NCI-H1105 (cell line): ENCODE results near the gene RGS9.

Experiments
- DNase-seq: peaks from one replicate; lab custom pipeline; 2025; lab: John Stamatoyannopoulos, UW

RGS9 gene

DNA sequence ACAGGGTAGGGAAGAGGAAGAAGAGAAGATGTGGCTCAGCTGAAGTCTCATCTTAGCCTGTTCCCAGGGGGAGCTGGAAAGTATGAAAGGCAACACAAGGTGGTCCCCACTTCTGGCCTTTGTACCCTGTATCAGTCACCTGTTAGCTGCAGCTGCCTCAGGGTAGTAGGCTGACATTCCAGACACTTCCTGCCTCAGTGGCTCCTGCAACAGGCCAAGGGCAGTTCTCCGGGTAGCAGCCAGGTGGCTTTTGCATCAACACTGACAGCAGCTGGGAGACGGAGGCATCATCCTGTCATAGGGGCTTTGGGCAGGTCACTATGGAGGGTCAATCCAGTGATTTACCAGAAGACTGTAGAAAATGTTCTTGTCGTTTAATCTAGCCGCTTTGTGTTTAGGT is 124.0 kb downstream of the RGS9 start:
- no peak for DNase-seq

DNA sequence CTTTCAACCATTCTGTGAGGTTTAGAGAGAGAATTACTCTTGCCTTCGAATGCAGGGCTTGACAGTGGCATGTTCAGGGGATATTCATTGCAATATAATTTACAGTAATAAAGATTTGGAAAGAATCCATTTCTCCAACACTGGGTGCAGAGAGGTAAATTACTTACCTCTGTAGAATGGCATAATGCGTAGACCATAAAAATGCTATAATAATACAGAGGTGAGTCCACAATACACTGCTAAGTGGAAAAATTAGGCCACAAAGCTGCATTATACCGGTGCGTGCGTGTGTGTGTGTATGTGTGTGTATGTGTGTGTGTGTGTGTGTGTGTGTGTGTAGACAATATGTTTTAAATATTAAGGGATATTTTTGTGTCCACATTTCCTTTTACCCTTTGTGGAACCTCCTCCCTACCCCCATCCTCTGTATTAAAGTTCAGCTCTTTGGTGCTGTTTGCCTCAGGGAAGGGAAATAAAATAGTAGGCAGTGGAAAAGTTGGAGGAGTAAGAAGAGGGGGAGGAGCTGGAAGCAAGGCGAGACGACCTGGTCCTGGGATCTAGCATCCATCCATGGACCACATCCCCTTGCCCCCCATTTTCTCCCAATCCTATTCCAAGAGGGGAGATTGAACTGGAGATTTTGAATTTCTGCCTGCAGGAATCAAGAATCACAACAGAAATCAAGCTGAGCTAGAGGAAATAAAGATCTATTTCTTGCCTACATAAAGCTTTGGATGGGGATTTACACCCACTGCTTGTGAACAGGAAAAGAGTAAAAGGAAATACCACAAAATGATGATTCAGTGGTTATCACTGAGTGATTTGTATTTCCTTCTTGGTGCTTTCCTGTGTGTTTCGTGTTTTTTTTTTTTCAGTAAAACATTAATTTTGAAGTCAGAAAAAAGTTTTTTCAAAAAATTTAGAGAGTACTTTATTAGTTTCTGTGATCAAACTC is 124.8 kb downstream of the RGS9 start:
- DNase-seq: no peak

DNA sequence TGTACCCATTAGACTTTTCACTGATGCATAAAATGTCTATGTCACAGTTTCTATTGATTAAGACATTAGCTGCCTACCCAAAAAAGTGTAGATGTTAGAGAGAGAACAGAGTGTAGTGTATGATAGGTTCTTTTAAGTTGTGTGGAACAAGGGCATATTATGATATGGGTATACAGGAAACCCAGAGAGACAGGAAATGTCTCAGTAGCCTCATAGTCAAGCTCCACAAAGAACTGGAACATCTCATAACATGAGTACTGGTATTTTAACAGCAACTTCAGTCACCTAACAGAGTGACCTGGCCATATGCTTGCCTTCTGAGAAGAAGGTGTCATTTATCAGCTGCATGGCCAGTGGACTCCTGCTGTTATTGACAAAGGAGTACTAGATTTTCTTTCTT is 128.1 kb downstream of the RGS9 start:
- DNase-seq: no peak

DNA sequence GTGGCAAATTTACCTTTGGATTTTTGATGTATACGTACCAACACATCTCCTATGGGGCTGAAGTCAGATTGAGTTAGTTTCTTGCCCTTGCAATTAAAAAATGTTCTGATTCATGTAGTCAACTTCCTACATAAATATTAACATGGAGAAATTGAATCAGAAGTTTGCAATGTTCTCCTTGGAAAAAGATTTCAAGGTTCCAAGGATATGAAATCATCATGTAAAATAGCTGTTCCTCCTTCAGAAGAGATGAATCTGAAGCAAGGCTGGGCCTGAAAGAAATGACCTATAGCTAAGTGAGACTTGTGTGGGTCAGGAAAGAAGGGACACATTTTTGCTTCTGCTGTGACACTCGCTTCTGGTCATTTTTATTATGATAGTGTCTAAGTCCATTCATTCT is 131.7 kb downstream of the RGS9 start:
- no peak for DNase-seq

DNA sequence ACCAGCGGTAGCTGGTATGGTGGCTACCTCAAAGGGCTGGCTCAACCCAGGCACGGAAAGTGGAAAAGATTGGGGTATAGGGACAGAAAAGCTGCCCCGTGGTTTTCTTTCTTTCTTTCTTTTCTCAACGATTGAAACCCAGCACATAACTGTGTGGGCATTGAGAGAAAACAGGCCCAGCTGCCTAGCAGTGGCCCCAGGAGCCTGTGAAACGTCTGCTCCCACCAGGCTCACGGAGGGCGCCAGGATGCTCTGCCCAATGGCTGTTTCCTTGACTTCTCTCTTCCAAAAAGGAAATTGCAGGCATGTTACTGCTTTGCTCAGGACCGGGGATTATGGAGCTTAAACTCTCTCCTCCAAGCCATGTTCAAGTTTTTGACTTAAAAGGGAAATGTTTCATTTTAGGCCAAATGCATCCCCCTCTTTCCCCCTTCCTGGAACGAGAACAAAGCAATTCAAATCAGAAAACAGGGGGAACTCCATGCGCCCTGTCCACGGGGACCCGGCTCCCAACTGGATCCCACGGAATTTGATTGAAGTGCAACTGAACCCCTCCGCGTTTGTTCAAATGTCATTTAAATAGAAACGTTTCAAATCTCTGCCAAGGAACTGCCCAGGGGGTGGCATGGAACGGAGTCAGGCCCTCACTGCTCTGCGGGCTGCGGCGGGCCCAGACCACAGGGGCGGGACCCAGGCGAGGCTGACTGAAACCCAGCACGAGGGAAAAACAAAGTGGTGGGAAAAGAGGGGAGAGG is 133.5 kb downstream of the RGS9 start:
- no peak for DNase-seq

DNA sequence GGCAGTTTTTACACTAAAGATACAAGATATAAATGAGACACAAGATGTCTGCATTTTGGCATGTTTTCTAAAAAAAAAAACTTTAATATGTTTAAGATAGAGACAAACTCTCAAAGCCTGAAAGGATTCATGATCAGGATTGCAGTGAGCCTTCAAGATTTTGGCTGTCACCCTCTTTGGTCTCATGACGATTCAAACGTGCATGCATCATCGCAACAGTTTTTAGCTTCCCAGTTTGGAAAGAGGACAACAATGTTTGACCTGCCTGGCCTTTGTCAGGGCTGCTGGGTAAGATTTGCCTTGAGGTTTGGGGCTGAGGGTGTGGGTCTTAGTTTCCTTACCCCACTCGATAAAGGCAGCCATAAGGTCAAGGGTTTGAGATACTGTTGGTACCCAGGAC is 134.1 kb downstream of the RGS9 start:
- DNase-seq: no peak
